Measurements from ENCODE around the gene SH2D4B. TPM values are rescaled to one million over a fixed set of nuclear protein-coding genes. Genes with fewer than 3 reads are reported as not detected.

Gene SH2D4B
- total and polyA plus RNA-seq, 10 of the 15 experiments (the other 5 are each of a cell fraction or from before 2014, with no cell fraction given): 0.04 to 0.21 (median 0.13) TPM; not detected in 5

GRCh38 chr10:80619036-80619435 is 81.3 kb downstream of the SH2D4B start:
- no peak overlapping the region for H3K4me2 ChIP-seq (ENCODE audit: control insufficient read depth, insufficient read depth)
- TF ChIP-seq MEF2B (IDR thresholded peaks at IDR 0.05; ENCODE audit: partially characterized antibody, poor library complexity, severe bottlenecking) (no peak), PAX8 (IDR thresholded peaks at IDR 0.05) (no peak), CREM (IDR thresholded peaks at IDR 0.05; ENCODE audit: low read depth) (no peak)
- H3K4me3 ChIP-seq: no peak overlapping the region
- ATAC-seq: no peak
- no peaks in the 10 kb centered on the region for H3K79me2 ChIP-seq (ENCODE audit: control insufficient read depth, insufficient read depth, low read length)
- SMC1A ChIA-PET (ENCODE audit: uncharacterized antibody, unreplicated experiment): interaction anchor here (0.8 to 1.3 kb wide), 3 partner anchors 21 to 1274 kb away, joined by 3 read pairs; no protein-coding TSS in a partner anchor
- in situ Hi-C loops (cut with MboI) (no loop called here), intact Hi-C loops (cut with micrococcal nuclease; ENCODE audit: unreplicated experiment) (no loop called here)
- H3K9ac ChIP-seq (ENCODE audit: control insufficient read depth, insufficient read depth, low read length): no peak overlapping the region
- POLR2A ChIA-PET: no interaction called here
- no peaks in the 10 kb centered on the region for H3K4me1 ChIP-seq (ENCODE audit: control insufficient read depth, insufficient read depth, low read length)
- H3K27ac ChIP-seq (ENCODE audit: control insufficient read depth, insufficient read depth): no peak overlapping the region
- H3K9me3 ChIP-seq (replicated peaks; ENCODE audit: control insufficient read depth, insufficient read depth, low read length): no peaks in the 10 kb centered on the region; the same call in 2 of the 3 replicates
- 24% methylated on average over 5 of the region's 5 CpGs for WGBS (ENCODE audit: insufficient coverage, insufficient replicate concordance, low lambda C conversion rate, missing lambda C conversion rate)
- no peak overlapping the region for H2AFZ ChIP-seq (ENCODE audit: control insufficient read depth, low read depth, low read length)
- CTCF ChIA-PET: interaction anchor here (1.2 to 2.7 kb wide), 2 partner anchors 21 to 22 kb away, joined by 4 to 15 read pairs; no protein-coding TSS in a partner anchor
- no peak for FAIRE-seq
- no peaks in the 10 kb centered on the region for H4K20me1 ChIP-seq (ENCODE audit: control insufficient read depth, insufficient read depth)
- BruUV-seq (replicated peaks): no TSS peak
- no peak for DNase-seq (ENCODE audit: low read depth, low spot score)
- no peaks in the 10 kb centered on the region for H3K36me3 ChIP-seq (ENCODE audit: control insufficient read depth in 2 of 2, insufficient read depth in 2 of 2, low read length in 1 of 2)
- RAD21 ChIA-PET (ENCODE audit: unreplicated experiment): no interaction called here
- no peaks in the 10 kb centered on the region for H3K27me3 ChIP-seq (replicated peaks in 1 of 2; ENCODE audit: control insufficient read depth in 2 of 2, insufficient read depth in 2 of 2, low read length in 1 of 2)

GRCh38 chr10:80622153-80622552 is 84.5 kb downstream of the SH2D4B start:
- RAD21 ChIA-PET (ENCODE audit: unreplicated experiment): no interaction called here
- H3K27me3 ChIP-seq (replicated peaks in 1 of 2; ENCODE audit: control insufficient read depth in 2 of 2, insufficient read depth in 2 of 2, low read length in 1 of 2): no peaks in the 10 kb centered on the region
- H3K4me1 ChIP-seq (ENCODE audit: control insufficient read depth, insufficient read depth, low read length): no peaks in the 10 kb centered on the region
- ATAC-seq (no peak), FAIRE-seq (no peak), DNase-seq (ENCODE audit: low read depth, low spot score) (no peak)
- no peaks in the 10 kb centered on the region for H3K36me3 ChIP-seq (ENCODE audit: control insufficient read depth in 2 of 2, insufficient read depth in 2 of 2, low read length in 1 of 2)
- no peak overlapping the region for H3K4me3 ChIP-seq
- H3K9ac ChIP-seq (ENCODE audit: control insufficient read depth, insufficient read depth, low read length): no peak overlapping the region
- SMC1A ChIA-PET (ENCODE audit: uncharacterized antibody, unreplicated experiment): no interaction called here
- in situ Hi-C loops (cut with MboI) (no loop called here), intact Hi-C loops (cut with micrococcal nuclease; ENCODE audit: unreplicated experiment) (no loop called here)
- H3K4me2 ChIP-seq (ENCODE audit: control insufficient read depth, insufficient read depth): no peak overlapping the region
- CTCF ChIA-PET: interaction anchor here (1.6 kb wide), 1 partner anchor 41 kb away, joined by 4 read pairs; no protein-coding TSS in a partner anchor
- no peak overlapping the region for H3K27ac ChIP-seq (ENCODE audit: control insufficient read depth, insufficient read depth)
- no peak overlapping the region for H2AFZ ChIP-seq (ENCODE audit: control insufficient read depth, low read depth, low read length)
- no peaks in the 10 kb centered on the region for H3K79me2 ChIP-seq (ENCODE audit: control insufficient read depth, insufficient read depth, low read length)
- no peaks in the 10 kb centered on the region; the same call in 2 of the 3 replicates for H3K9me3 ChIP-seq (replicated peaks; ENCODE audit: control insufficient read depth, insufficient read depth, low read length)
- no peaks in the 10 kb centered on the region for H4K20me1 ChIP-seq (ENCODE audit: control insufficient read depth, insufficient read depth)
- 0% methylated on average over 3 of the region's 3 CpGs for WGBS (ENCODE audit: insufficient coverage, insufficient replicate concordance, low lambda C conversion rate, missing lambda C conversion rate)
- no TSS peak for BruUV-seq (replicated peaks)
- POLR2A ChIA-PET: no interaction called here
- TF ChIP-seq EED (IDR thresholded peaks at IDR 0.05; ENCODE audit: low read depth) (no peak), JUND (IDR thresholded peaks at IDR 0.05; ENCODE audit: low read depth, low read length) (no peak), SUZ12 (IDR thresholded peaks at IDR 0.05; ENCODE audit: unreplicated experiment) (no peak), KDM1A (IDR thresholded peaks at IDR 0.05; ENCODE audit: borderline replicate concordance) (no peak), STAT1 (conservative IDR thresholded peaks at IDR 0.05) (no peak), TCF12 (IDR thresholded peaks at IDR 0.05; ENCODE audit: low read depth, low read length) (no peak), MYC (IDR thresholded peaks at IDR 0.05; ENCODE audit: insufficient read depth, insufficient read length, insufficient replicate concordance, low read length, severe bottlenecking) (no peak), RCOR1 (conservative IDR thresholded peaks at IDR 0.05; ENCODE audit: low read depth, low read length) (no peak), ATF7 (IDR thresholded peaks at IDR 0.05; ENCODE audit: low read depth) (no peak), ZZZ3 (IDR thresholded peaks at IDR 0.05; ENCODE audit: control insufficient read depth, insufficient read length, low read depth) (no peak), ZNF207 (IDR thresholded peaks at IDR 0.05; ENCODE audit: borderline replicate concordance) (no peak), POLR2AphosphoS2 (IDR thresholded peaks at IDR 0.05; ENCODE audit: low read depth, low read length) (no peak), MEF2B (IDR thresholded peaks at IDR 0.05; ENCODE audit: partially characterized antibody, poor library complexity, severe bottlenecking) (no peak), E4F1 (IDR thresholded peaks at IDR 0.05; ENCODE audit: borderline replicate concordance, partially characterized antibody) (no peak)
